ENCODE measurements around the gene MYRIP.

The MYRIP gene

DNA sequence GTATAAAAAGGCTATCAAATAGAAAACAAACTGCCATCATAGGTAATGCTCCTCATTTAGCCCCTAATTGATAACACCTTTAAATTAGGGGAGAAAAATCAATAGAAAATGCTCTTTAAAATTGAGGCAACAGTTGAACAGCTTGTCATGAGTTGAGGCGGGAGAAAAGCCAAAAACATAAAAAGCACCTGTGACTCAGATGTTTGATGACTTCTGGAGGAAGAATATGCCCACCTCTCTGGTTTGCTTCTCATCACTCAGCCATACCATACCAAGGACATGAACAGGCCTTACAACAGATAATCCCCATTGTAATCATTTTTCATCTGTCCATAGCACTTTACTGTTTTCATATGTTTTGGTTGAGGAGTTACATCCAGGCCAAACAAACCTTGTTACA, 246.0 kb downstream of the MYRIP start:
- Histone ChIP-seq H3K4me1 (no peaks in the 10 kb centered on the region), H3K4me3 (ENCODE audit: low read depth, low read length) (no peak overlapping the region), H3K9me3 (ENCODE audit: control insufficient read depth, low read length) (no peaks in the 10 kb centered on the region), H3K9ac (no peak overlapping the region), H3K79me2 (no peaks in the 10 kb centered on the region), H3K4me2 (ENCODE audit: low read length) (no peak overlapping the region), H3K36me3 (ENCODE audit: control insufficient read depth, insufficient read depth, low read length) (no peaks in the 10 kb centered on the region), H3K27ac (no peak overlapping the region), H2AFZ (no peak overlapping the region), H3K27me3 (ENCODE audit: control insufficient read depth, insufficient read depth, low read length) (no peaks in the 10 kb centered on the region)
- TF ChIP-seq, protein P1, sequence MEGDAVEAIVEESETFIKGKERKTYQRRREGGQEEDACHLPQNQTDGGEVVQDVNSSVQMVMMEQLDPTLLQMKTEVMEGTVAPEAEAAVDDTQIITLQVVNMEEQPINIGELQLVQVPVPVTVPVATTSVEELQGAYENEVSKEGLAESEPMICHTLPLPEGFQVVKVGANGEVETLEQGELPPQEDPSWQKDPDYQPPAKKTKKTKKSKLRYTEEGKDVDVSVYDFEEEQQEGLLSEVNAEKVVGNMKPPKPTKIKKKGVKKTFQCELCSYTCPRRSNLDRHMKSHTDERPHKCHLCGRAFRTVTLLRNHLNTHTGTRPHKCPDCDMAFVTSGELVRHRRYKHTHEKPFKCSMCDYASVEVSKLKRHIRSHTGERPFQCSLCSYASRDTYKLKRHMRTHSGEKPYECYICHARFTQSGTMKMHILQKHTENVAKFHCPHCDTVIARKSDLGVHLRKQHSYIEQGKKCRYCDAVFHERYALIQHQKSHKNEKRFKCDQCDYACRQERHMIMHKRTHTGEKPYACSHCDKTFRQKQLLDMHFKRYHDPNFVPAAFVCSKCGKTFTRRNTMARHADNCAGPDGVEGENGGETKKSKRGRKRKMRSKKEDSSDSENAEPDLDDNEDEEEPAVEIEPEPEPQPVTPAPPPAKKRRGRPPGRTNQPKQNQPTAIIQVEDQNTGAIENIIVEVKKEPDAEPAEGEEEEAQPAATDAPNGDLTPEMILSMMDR (IDR thresholded peaks at IDR 0.05) = no peak

DNA sequence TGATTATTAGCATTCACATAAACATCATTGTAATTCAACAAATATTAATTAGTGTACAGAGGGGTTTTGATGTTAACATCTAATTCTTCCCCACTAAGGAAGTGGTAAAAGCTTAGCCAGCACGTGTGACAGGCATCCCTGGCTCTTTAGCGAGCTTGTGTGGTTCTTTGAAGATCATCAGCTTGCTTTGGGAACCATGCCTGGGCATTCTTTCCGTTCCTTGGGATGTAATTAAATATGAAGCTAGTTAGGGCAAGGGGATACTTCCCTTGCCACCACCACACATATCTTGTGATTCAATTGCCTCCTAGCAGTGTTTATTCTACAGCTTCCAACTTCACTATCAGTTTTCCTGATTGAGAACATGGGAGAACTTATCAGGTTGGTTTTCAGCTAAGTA, 246.5 kb downstream of the MYRIP start:
- Histone ChIP-seq H3K4me2 (ENCODE audit: low read length) (no peak overlapping the region), H3K9ac (no peak overlapping the region), H3K4me3 (ENCODE audit: low read depth, low read length) (no peak overlapping the region), H3K4me1 (no peaks in the 10 kb centered on the region), H3K27ac (no peak overlapping the region), H3K27me3 (ENCODE audit: control insufficient read depth, insufficient read depth, low read length) (no peaks in the 10 kb centered on the region), H2AFZ (no peak overlapping the region), H3K36me3 (ENCODE audit: control insufficient read depth, insufficient read depth, low read length) (no peaks in the 10 kb centered on the region), H3K79me2 (no peaks in the 10 kb centered on the region), H3K9me3 (ENCODE audit: control insufficient read depth, low read length) (no peaks in the 10 kb centered on the region)
- TF ChIP-seq, protein P1 (IDR thresholded peaks at IDR 0.05) = no peak

DNA sequence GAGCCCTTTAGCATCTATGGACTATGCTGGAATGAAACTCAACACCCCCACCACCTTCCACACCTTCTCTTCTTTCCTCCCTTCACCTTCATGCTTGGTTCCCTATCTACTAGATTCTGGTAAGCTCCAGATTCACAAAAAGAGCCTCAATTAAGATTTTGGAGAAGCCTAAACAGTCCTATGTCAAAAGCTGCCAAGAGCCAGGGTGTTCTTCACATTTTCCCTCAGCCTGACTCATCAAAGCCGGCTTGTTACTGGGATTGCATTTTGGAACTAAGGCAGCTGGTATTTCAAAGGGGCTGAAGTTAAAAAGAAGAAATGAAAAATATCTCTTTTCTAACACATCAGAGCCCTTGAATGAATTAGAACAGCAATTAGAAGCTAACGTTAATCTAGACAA, 247.7 kb downstream of the MYRIP start:
- no peaks in the 10 kb centered on the region for H3K9me3 ChIP-seq (ENCODE audit: control insufficient read depth, low read length)
- no peak overlapping the region for H3K4me2 ChIP-seq (ENCODE audit: low read length)
- TF ChIP-seq, protein P1 (IDR thresholded peaks at IDR 0.05) = no peak
- no peaks in the 10 kb centered on the region for H3K79me2 ChIP-seq
- no peaks in the 10 kb centered on the region for H3K27me3 ChIP-seq (ENCODE audit: control insufficient read depth, insufficient read depth, low read length)
- H2AFZ ChIP-seq = no peak overlapping the region
- H3K4me3 ChIP-seq (ENCODE audit: low read depth, low read length) = no peak overlapping the region
- H3K9ac ChIP-seq = no peak overlapping the region
- H3K27ac ChIP-seq = no peak overlapping the region
- no peaks in the 10 kb centered on the region for H3K36me3 ChIP-seq (ENCODE audit: control insufficient read depth, insufficient read depth, low read length)
- no peaks in the 10 kb centered on the region for H3K4me1 ChIP-seq

DNA sequence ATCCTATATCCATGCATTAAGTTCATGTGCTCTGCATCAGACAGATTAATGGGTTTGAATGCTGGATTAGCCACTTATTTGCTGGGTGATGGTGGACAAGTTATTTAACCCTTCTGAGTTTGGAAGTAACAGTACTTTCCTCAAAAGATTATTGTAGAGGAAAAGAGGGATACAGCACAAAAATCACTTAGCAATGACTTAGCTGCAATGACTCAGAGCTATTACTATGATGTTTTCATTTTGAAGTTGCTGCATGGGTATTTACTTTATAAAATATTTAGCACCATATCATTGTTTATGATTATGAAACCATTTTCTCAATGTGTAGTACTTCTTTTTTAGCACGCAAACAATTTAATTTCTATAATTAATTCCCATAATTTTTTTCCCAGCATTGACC, 248.4 kb downstream of the MYRIP start:
- Histone ChIP-seq H3K4me2 (ENCODE audit: low read length) (no peak overlapping the region), H3K36me3 (ENCODE audit: control insufficient read depth, insufficient read depth, low read length) (no peaks in the 10 kb centered on the region), H3K79me2 (no peaks in the 10 kb centered on the region), H3K4me3 (ENCODE audit: low read depth, low read length) (no peak overlapping the region), H3K9me3 (ENCODE audit: control insufficient read depth, low read length) (no peaks in the 10 kb centered on the region), H2AFZ (no peak overlapping the region), H3K27me3 (ENCODE audit: control insufficient read depth, insufficient read depth, low read length) (no peaks in the 10 kb centered on the region), H3K9ac (no peak overlapping the region), H3K4me1 (no peaks in the 10 kb centered on the region), H3K27ac (no peak overlapping the region)
- TF ChIP-seq, protein P1 (IDR thresholded peaks at IDR 0.05) = no peak

DNA sequence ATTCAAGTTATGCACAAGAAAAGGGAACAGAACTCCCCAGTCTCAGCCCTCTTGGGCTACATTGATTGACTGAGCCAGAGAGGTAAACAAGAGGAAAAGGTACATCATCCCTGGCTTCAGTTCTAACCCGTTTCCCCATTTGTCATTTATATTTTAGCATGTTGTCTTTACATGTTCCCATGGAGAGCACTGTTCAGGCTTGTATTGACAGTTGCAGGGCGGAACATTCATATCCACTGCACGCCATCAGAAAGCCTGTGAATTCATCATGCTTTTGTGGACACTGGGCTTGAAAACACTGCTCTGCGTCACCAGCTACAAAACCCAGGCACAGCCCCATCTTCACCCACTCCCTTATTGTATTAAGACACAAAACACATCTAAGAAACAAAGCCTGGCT, 259.2 kb downstream of the MYRIP start:
- H3K9ac ChIP-seq = no peak overlapping the region
- H3K79me2 ChIP-seq = no peaks in the 10 kb centered on the region
- H3K4me3 ChIP-seq (ENCODE audit: low read depth, low read length) = no peak overlapping the region
- no peaks in the 10 kb centered on the region for H3K36me3 ChIP-seq (ENCODE audit: control insufficient read depth, insufficient read depth, low read length)
- H3K27ac ChIP-seq = no peak overlapping the region
- H2AFZ ChIP-seq = no peak overlapping the region
- no peak overlapping the region for H3K4me2 ChIP-seq (ENCODE audit: low read length)
- H3K4me1 ChIP-seq = no peaks in the 10 kb centered on the region
- TF ChIP-seq, protein P1 (IDR thresholded peaks at IDR 0.05) = no peak
- no peaks in the 10 kb centered on the region for H3K27me3 ChIP-seq (ENCODE audit: control insufficient read depth, insufficient read depth, low read length)
- H3K9me3 ChIP-seq (ENCODE audit: control insufficient read depth, low read length) = no peaks in the 10 kb centered on the region
